Medulla oblongata (tissue), 1 donor: ENCODE measurements around the gene EPB42.
"Not testable (repeated sequence)": the region's sequence is repeated elsewhere in the genome, so short reads cannot be mapped to it uniquely, and the experiment has no call there.

Experiments used
- DNase-seq: peaks from one replicate; pipeline ENCODE4 v3.0.0-alpha.2; 2015; ENCODE audit errors: extremely low spot score

EPB42 gene

DNA sequence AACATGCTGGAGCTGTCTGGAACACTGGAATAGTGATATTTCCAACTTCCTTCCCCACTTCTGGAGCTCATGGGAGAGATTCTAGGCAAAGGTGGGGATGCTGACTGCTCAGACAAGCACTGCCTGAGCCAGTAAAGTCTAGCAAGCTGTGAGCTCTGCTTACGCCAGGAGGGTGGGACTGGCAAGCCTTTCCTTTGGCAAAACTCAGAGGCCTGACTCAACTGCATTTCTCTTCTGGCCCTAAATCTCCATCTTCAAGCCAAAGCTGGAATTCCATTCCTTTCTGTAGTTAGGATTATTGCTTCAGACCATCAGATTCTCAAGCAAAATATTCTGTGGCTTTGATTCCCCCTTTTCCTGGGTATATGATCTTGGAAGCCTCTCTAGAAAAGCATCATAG, 20.3 kb upstream of the EPB42 start:
- peak; percentile 64 for DNase-seq

DNA sequence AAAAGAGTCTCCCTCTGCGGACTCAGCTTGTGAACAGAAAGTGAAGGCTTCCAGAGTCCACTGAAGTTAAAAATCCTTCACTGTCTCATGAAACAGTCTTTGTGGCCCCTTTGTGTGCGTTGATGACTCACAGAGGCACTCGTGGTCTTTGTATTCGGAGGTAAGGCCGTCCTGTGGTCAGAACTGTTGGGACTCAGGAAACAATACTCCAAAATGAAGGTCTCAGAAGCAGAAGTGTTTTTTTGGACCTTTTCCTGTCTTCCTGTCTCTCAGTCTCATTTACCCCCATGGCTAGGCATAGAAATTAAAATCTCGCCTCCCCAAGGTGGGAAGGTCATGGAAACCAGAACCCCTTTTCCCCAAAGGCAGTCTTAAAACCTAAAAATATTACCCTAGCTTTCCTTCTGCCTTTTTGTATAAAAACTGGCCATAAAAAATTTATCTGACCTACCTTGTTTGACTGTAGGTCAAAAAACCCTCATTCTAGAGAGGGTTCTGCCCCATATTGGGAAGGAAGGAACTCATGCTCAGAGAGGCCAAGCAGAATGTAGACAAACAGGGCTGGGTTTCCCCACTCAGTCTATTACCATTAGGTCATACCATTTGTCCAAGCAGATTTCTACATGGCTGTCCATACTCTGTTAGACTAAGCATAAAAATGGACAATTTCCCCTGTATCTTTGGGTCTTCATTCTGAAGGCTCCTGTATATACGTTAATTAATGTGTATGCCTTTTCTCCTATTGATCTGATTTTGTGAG, 19.1 kb upstream of the EPB42 start:
- DNase-seq = no peak

DNA sequence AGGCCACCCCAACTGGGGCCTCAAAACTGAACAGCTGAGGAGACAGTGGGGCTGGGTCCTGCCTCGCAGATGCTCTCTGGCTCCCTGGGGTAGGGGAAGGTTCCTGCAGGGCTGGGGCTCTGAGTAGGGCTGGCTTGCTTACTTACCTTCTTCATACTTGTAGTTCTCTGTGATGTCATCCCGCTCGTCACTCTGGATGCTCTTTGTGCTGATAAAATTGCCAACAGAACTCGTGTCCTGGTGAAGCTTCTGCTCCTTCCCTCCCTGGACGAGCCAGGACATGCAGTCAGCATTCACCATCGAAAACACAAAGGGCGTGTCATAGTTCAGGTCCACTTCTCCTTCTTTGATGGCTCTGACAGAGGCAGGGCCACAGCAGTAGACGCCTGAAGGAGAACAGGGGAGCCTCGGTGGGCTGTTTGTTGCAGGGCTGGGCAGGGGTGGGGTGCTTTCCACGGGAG, 17.9 kb upstream of the EPB42 start:
- no peak for DNase-seq

DNA sequence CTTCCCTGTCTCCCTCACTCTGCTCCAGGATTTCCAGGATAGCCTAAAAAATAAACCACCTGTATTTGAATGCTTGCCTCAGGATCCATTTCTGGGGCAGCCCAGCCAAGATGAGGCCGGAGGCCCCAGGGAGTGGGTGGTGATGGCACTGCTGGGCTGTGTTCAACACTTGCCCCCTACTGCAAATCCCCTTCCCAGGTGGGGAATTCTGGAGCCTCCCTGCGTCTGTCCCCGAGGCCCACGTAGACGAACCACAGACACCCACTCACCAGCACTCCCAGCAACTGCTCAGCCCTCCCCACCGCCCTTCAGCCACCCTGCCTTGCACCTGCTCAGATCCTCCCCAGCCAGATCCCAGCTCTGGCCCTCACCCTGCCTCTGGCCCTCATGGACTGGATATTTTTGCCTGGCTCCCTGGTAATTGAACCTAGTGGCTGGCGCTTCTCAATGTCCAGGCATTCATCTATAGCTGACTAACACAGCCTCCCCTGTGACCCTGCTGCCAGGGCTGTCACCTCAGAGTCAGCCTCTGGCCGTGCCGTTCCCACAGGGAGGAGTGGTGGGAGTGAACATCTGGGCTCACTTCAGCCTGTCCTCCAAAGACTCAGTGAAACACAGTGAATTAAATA, 17.1 kb upstream of the EPB42 start:
- DNase-seq = no peak

DNA sequence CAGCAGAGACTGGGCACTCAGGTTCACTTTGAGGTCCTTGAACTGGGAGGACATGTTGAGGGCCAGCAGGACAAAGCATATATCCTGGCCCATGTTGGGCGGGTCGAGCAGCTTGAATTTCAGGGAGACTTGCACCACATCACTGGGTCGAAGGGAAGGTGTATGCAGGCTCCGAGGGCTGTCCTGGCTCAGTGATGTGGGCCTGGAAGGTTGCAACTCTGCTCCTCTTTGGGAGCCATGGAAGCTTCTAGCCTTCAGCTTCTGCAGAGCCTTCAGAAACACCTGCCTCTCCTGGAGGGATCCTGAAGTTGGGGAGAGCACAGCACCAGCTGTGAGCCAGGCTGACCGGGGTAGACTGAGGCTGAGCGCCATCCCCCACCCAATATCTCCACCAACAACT, 14.7 kb upstream of the EPB42 start:
- no peak for DNase-seq

DNA sequence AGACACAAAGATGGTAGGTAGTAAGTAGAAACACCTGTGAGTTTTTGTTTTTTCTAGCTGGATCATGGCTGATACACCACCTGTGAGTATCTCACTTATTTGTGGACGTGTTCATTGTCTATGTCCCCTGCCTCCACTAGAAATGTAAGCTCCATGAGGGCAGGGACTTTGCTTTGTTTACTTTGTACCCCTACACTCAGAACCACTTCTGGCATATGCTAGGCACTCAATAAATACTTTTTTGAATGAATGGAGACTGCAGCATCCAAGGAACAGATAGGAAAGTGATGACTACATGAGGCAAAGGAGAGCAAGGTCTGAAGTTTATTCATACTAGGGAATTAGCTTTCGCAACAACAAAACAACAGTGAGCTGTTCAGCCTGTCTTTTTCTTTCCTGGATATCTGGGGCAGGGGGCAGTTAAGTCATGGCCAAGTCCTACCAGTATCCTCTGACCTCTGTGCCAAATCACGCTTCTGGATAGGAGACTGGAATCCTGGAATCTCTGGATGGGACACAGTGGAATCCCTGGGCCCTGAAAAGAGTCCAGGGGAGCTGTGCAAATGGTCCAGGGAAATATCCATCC, 11.6 kb upstream of the EPB42 start:
- no peak for DNase-seq

DNA sequence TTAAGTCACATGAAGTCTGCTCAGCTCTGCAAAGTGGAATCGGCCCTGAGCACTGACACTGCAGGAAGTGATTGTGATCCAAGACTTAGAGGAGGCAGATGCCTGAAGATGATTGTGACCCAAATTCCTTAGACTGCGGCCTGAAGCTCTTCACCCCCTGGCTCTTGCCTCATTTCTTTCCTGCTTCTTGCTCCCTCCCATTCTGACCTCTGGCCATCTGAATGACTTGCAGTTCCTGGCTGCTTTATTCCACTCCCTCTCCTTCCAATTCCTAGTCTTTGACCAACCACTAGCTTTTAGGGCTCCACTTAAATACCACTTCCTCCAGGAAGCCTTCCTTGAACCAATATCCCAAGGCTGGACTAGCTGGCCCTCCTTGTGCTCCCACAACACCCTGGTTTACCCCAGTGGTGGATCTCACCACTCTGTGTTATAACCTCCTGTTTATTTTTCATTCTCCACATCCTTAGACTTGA, 9.9 kb upstream of the EPB42 start:
- no peak for DNase-seq

DNA sequence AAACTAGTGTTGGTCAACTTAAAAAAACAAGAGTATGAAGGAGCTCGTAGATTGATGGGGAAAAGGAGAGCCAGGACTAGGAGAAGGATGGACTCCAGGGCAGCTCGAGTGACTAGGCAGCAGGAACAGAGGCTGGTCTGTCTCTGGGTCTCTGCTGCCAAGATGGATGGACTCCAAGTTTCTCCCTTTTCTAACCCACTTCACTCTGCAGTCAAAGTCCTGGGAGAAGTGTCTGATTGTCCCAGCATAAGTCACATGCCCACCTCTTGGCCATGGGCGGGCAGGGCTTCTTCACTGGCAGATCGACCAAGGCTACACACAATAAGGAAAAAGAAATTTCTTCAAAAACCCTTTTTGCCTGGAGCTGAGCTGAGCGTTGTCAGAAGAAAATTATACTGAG, 9.2 kb upstream of the EPB42 start:
- peak; percentile 83 for DNase-seq

DNA sequence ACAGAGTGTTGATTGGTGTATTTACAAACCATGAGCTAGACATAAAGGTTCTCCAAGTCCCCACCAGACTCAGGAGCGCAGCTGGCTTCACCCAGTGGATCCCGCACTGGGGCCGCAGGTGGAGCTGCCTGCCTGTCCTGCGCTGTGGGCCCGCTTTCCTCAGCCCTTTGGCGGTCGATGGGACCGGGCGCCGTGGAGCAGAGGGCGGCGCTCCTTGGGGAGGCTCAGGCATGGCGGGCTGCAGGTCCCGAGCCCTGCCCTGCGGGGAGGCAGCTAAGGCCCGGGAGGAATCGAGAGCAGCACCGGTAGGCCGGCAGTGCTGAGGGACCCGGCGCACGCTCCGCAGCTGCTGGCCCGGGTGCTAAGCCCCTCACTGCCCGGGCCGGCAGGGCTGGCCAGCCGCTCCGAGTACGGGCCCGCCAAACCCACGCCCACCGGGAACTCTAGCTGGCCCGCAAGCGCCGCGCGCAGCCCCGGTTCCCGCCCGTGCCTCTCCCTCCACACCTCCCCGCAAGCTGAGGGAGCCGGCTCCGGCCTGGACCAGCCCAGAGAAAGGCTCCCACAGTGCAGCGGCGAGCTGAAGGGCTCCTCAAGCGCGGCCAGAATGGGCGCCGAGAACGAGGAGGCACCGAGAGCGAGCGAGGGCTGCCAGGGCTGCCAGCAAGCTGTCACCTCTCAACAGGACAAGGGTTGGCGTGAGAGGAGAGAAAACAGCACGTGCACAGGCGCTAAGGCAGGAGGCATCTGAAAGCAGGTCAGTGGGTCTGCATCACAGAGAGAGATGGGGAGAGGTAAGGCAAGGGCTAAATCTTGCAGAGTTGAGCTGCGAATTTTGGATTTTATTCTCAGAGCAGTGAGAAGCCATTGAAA, 5.9 kb upstream of the EPB42 start:
- DNase-seq = no peak

DNA sequence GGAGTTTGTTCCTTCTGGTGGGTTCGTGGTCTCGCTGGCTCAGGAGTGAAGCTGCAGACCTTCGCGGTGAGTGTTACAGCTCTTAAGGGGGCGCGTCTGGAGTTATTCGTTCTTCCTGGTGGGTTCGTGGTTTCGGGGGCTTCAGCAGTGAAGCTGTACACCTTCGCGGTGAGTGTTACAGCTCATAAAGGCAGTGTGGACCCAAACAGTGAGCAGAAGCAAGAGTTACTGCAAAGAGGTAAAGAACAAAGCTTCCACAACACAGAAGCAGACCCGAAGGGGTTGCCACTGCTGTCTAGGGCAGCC, 5.1 kb upstream of the EPB42 start:
- DNase-seq = not testable (repeated sequence)

DNA sequence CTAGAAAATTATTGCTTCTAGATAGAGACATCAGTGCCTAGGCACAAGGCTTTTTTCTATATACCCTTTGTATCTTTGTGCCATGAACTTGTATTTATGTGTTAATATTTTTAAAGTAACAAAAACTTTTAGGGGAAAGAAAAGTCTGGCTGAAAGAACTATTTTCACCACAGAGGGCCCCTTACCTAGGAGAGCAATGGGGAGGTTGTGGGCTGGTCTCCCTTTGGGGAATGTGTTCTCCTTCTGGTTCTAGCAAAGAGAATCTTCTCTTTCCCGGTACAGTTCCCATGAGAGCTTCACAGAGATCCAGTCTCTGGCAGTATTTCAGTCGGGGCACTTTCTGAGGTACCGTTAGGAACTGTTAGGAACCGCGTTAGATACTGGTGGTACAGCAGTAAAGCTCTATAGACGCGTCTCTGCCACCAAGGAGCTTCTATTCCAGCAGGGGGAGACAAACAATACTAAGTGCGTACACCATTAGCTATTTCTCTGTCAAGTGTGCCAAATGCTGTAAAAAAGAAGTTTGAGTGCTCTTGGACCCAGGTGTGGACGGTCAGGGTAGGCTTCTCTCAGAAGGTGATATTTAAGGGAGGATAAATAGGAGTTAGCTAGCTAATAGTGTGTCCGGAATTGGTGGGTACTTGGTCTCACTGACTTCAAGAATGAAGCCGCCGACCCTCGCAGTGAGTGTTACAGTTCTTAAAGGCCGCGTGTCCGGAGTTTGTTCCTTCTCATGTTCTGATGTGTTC, 4.6 kb upstream of the EPB42 start:
- peak; percentile 78 for DNase-seq

DNA sequence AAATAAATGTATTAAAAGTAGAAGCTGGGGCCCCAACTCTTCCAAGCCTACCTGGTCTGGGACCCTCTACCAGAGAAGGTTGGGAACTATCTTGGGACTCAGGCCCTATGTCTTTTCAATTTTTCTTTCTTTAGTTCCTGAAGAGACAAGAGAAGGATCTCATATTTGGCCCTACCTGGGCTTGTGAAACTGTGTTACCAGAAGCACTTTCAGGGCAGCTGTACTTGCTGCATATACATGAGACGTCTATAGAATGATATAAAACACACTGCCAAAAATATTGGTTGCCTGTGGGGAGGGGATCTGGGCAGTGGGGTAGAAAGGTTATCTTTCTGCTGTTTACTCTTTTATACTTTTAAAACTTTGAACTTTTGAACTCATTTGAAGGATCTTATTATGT, 604 bp upstream of the EPB42 start:
- DNase-seq = no peak

DNA sequence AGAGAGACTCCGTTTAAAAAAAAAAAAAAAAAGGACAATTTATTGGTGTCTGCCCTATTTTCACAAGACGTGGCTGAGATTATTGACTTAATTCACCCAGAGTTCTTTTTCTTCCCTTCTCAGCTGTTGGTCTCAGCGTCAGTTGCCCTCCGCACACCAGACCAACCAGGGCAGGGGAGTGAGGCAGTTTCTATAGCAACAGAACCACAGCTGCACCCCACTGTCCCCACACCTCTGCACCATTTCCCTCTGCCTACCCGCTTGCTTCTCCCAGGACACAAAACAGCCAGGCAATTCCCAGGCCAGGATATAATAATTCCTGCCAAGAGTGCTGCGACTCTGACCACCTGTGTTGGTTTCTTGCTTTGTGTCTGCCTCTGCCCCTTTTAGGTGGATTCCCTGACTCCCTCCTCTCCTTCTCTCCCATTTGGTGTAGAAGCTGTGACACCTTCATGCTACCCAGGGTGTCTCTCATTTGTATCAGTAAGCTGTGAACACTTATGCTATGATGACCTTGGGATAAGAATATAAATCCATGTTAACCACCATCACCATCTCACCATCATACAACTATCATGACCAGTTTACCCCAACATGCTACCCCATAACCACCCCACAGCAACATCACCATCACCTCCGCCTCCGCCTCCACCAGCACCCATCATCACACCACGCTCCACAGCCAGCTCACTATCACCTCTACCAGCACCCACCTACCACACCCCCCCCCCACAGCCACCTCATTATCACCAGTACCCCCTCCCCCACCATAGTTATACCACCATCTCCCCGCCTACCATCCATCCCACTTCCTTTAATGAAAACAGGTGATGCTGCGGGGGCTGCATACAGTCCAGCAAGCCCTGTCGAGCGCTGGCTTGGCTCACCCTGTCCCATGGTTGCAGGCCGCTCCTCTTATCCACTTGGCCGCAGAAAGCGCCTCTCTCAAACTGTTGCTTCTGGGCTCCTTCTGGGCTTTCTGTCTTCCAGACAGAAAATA, 589 bp downstream of the EPB42 start:
- DNase-seq = no peak

DNA sequence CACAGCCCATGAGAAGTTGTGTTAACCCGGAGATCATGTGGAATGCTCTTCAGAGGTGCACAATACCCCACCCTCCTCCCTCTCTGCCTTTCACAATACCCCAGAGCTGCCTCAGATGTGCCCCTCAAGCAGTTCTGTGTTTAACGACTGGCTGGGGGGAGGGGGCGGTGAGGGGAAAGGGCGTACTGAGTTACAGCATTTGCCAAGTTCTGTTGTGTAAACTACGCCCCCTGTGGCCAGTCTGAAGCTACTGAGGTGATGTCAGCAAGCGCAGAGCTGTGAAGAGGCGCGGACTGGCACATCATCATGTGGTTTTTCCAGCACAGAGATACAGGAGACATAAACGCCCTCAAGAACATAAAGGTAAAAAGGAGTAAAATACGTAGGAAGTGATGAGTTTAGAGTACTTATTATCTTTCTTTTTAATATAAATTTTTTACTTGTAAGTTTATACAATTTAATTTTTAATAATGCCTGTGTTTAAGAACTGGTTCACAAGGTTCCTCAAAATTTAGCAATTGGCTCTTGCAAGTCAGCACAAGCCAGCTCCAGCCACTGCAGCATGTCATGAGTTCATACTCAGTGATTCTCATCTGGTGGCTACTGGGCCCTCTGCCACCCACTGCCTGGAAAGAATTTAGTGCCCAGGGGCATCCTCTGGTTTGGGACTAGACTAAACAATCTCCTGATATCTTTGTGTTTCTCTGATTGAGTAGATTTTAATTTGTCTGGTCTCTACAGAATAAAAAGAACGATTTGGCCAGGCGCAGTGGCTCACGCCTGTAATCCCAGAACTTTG, 1.7 kb downstream of the EPB42 start:
- DNase-seq = peak; percentile 15

DNA sequence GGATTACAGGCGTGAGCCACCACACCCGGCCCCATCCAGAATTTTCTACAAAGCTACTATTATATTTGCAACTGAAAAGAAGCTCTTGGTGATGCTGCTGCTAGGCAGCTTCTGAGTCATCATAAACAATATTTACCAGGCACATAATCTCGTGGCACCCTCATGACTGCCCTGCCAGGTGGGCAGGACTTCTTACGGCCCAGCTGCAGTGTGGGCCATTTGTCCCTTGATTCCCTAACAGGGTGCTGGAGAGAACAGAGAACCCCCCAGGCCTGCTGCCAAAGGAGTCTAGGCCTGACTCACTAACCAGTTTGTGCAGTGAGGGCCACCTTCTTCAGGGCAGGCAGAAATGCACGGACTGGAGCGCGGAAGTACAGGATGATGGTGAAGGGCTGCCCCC, 4.9 kb downstream of the EPB42 start:
- no peak for DNase-seq

DNA sequence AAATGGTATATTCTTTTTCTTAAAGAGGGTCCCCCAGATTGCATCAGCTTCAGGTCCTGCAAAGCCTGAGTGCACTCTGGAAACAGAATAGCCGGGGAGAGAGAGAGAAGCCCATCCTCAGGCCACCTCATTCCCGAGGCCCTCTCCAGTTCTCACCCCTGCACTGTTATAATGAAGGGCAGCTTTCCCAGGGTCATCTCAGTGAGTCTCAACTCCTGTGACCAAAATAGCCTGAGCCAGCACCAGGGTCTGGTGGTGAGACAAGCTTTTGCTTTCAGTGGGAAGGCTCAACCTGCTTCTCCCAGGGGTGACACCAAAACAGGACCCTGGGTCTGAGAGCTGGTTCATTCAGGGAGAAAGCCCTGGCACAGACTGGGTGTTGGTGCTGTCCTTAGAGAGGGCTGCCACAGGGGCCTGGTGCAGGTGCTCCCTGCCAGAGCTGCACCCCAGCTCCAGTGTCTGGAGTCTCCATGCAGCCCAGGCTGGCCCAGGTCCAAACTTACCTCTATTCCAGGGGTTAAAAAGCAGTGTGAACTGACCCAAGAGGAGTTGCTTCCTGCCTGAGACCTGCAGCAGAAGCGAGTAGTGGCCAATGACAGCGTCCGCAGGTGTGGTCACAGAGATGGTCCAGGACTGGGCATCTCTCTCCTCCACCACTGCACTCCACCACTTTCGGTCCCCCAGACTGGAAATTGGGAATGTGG, 6.1 kb downstream of the EPB42 start:
- DNase-seq = no peak

DNA sequence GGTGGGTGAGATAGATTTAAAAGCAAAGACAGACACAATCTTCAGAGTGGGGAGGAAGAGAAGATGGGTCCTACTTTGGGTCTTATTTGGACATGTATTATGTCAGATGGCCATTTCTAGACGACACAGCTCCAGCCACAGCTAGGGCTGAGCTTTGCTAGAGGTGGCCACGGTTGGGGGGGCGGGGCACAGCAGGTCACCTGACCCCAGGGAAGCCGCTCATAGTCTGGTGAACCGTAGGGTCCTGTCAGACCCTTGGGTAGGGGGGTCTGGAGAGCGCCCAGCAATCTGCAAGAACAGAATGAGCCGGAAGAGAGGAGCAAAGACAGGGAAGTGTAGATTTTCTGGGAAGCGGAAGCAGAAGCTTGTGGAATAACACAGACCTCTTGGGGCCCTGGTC, 6.6 kb downstream of the EPB42 start:
- no peak for DNase-seq

DNA sequence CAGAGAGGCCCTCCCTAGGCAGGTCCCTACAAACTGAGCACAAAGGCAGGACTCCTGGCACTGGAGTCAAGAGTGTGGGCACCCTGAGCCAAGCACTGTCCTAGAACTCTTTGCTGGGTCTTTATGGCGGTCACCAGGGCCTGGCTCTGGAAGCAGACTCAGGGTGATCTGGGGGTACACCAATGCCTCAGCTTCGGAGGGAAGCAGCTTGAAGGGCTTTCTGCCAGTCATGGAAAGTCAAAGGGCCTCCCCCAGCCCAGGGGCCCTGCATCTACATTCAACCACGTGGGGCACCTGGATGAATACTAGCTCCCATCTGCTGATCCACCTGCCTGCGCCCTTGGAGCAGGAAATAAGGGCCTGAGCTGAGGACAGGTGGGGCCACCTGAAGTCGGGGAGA, 7.4 kb downstream of the EPB42 start:
- DNase-seq = no peak

DNA sequence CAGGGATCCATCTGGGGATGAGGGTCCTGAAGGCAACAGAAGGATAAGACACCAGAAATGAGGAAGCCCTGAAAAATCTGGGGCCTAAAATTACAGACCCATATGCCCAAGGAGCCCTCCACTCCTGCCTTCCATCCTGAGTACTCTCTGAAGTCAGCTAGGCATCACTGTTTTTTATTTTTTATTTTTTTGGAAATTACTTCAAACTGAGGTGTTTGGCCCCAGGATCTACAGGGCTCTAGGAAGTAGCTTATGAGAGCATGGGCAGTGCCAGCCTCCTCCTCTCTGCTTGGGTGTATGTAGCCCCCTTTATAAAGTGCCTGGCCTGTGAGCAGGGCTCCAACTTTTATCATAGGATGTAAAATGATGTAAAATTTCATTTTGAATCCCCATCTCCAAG, 7.9 kb downstream of the EPB42 start:
- DNase-seq = no peak
